ENCODE measurements around the gene FBXL7. TPM values are rescaled to one million over a fixed set of nuclear protein-coding genes. Genes with fewer than 3 reads are reported as not detected.

Gene FBXL7
- total RNA-seq: 1 to 10 TPM; 1.9 to 5.9 (median 3.0) TPM

DNA sequence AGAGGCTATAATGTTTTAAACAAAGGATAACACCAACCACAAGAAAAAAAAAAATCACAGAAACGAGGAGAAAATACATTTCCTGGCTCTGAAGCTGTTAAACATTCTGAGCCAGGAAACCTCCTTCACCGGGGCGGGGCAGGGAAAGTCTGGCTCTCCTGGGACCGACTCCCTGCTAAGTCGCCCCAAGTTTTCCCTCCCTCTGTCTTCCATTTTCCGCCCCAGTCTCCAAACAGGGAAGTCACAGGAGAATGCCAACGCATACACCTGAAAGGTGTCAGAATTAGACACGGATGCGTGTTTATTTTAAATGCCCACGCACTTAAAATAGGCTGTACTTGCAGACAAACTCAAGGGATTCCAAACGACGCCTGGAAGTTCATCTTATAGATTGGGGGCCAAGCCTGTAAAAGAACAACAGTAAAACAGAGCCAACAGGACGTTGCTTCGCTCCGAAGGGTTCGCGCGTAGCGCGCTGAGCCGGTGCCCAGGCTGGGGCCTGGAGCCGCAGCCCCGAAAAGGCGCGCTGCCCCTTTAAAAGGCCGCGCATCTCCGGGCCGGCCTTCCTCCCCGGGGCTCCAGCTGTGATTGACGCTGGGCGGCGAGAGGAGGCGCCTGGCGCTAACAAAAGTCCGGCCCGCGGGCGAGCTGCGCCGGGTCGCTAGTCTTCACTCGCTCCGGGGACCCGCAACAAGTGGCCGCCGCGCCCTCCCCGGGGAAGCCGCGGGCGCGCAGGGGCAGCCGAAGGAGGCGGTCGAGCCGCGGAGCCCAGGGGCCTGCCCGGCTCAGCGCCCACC, at the start of gene FBXL7:
Gene FBXL7, plus strand, starts transcription at position 653 of the 797 bp plus-strand sequence.
- 3% methylated on average over 41 of the region's 60 CpGs for WGBS
- peaks cover 14% of the 10 kb centered on the region for H3K27me3 ChIP-seq
- no peaks in the 10 kb centered on the region for H3K36me3 ChIP-seq
- peaks cover 15% of the 10 kb centered on the region for H3K4me1 ChIP-seq
- peak within 1 kb of the TSS; percentile 69 for H3K4me3 ChIP-seq
- TF ChIP-seq EP300 (IDR thresholded peaks at IDR 0.05) (no peak), POLR2AphosphoS5 (IDR thresholded peaks at IDR 0.05) (peak in 2 of 3 donors; percentile 21 to 30), POLR2A (IDR thresholded peaks at IDR 0.05) (peak in 1 of 2 donors; percentile 69)
- TF ChIP-seq, protein P1, sequence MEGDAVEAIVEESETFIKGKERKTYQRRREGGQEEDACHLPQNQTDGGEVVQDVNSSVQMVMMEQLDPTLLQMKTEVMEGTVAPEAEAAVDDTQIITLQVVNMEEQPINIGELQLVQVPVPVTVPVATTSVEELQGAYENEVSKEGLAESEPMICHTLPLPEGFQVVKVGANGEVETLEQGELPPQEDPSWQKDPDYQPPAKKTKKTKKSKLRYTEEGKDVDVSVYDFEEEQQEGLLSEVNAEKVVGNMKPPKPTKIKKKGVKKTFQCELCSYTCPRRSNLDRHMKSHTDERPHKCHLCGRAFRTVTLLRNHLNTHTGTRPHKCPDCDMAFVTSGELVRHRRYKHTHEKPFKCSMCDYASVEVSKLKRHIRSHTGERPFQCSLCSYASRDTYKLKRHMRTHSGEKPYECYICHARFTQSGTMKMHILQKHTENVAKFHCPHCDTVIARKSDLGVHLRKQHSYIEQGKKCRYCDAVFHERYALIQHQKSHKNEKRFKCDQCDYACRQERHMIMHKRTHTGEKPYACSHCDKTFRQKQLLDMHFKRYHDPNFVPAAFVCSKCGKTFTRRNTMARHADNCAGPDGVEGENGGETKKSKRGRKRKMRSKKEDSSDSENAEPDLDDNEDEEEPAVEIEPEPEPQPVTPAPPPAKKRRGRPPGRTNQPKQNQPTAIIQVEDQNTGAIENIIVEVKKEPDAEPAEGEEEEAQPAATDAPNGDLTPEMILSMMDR (IDR thresholded peaks at IDR 0.05): no peak
- H3K9me3 ChIP-seq: no peaks in the 10 kb centered on the region
- peak within 1 kb of the TSS; percentile 91 for H3K27ac ChIP-seq
- peak; percentile 82 to 86 for DNase-seq (ENCODE audit: low spot score in 2 of 2)

DNA sequence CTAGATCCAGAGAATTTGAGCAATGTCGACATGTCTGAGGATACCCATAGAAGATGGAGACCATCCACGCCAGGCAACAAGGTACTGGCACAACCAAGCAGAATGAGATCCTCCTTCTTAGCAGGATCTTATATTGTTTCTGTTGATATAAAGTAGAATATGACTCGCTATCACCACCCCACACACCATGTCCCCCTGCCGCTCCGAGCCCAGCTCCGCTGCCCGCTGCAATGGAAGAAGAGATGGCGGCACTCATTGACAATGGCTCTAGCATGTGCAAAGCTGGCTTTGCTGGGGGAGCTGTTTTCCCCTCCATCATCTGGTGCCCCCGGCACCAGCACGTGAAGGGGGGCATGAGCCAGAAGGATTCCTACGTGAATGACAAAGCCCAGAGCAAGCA, 49.5 kb upstream of the FBXL7 start:
- 92% methylated on average over 9 of the region's 11 CpGs for WGBS
- TF ChIP-seq, protein P1 (IDR thresholded peaks at IDR 0.05): no peak
- no peak for TF ChIP-seq POLR2A (IDR thresholded peaks at IDR 0.05)
- no peak for TF ChIP-seq EP300 (IDR thresholded peaks at IDR 0.05)
- TF ChIP-seq POLR2AphosphoS5 (IDR thresholded peaks at IDR 0.05): no peak
- Histone ChIP-seq H3K27ac (no peak overlapping the region), H3K27me3 (no peaks in the 10 kb centered on the region), H3K9me3 (peaks cover 3% of the 10 kb centered on the region), H3K4me1 (no peaks in the 10 kb centered on the region), H3K4me3 (no peak overlapping the region), H3K36me3 (no peaks in the 10 kb centered on the region)
- no peak for DNase-seq (ENCODE audit: low spot score in 2 of 2)

DNA sequence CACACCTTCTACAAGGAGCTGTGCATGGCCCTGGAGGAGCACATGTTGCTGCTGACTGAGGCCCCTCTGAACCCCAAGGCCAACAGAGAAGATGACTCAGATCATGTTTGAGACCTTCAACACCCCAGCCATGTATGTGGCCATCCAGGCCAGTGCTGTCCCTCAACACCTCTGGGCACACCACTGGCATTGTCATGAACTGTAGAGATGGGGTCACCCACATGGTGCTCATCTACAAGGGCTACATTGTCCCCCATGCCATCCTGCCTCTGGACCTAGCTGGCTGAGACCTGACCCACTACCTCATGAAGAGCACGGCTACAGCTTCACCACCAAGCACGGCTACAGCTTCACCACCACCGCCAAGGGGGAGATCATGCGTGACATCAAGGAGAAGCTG, 49.0 kb upstream of the FBXL7 start:
- no peaks in the 10 kb centered on the region for H3K4me1 ChIP-seq
- H3K27ac ChIP-seq: no peak overlapping the region

DNA sequence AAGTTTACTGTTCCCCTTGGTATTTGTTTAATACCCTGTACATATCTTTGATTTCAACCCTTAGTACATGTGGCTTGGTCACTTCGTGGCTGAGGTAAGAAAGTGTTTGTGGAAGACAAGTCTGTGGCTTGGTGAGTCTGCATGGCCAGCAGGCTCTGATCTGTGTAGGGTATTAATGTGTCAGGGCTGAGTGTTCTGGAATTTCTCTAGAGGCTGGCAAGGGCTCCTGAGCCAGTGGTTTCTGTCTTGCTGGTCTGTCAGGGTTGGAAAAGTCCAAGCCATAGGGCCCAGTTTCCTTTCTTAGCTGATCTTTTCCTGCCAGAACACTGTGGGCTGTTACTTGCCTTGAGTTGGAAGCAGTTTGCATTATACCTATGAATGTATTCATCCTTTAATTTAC, 48.0 kb upstream of the FBXL7 start:
- H3K36me3 ChIP-seq: no peaks in the 10 kb centered on the region
- no peaks in the 10 kb centered on the region for H3K4me1 ChIP-seq
- 58% methylated on average over 1 of the region's 1 CpG for WGBS
- no peak for TF ChIP-seq EP300 (IDR thresholded peaks at IDR 0.05)
- no peak for TF ChIP-seq POLR2A (IDR thresholded peaks at IDR 0.05)
- TF ChIP-seq, protein P1 (IDR thresholded peaks at IDR 0.05): no peak
- TF ChIP-seq POLR2AphosphoS5 (IDR thresholded peaks at IDR 0.05): no peak
- H3K4me3 ChIP-seq: no peak overlapping the region
- H3K9me3 ChIP-seq: peaks cover 3% of the 10 kb centered on the region
- H3K27ac ChIP-seq: no peak overlapping the region
- no peak for DNase-seq (ENCODE audit: low spot score in 2 of 2)
- no peaks in the 10 kb centered on the region for H3K27me3 ChIP-seq

More for the DNA sequence above, 49.0 kb upstream of the FBXL7 start:
- TF ChIP-seq, protein P1 (IDR thresholded peaks at IDR 0.05): no peak
- TF ChIP-seq EP300 (IDR thresholded peaks at IDR 0.05) (no peak), POLR2A (IDR thresholded peaks at IDR 0.05) (no peak), POLR2AphosphoS5 (IDR thresholded peaks at IDR 0.05) (no peak)
- 97% methylated on average over 4 of the region's 4 CpGs for whole genome bisulfite sequencing
- no peak overlapping the region for H3K4me3 ChIP-seq
- peaks cover 3% of the 10 kb centered on the region for H3K9me3 ChIP-seq
- no peak for DNase-seq (ENCODE audit: low spot score in 2 of 2)
- H3K27me3 ChIP-seq: no peaks in the 10 kb centered on the region
- H3K36me3 ChIP-seq: no peaks in the 10 kb centered on the region

DNA sequence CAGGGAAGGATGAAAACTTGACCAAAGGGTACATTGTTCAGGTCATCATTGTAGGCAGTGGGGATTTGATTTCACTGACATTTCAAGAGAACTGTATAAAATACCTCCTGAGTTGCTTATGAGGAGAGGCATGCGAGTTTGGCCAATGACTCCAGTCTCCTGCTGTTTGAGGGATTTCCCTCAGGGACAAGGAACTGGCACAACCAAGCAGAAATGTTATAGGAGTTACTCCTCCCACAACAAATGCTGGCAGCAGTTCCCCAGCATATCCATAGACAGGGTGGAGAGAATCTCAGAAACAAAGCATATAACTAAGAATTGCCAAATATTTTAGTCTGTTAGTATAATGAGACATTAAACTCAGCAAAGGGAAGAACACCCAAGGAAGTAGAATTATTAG, 47.2 kb upstream of the FBXL7 start:
- Histone ChIP-seq H3K4me3 (no peak overlapping the region), H3K27me3 (no peaks in the 10 kb centered on the region), H3K27ac (no peak overlapping the region), H3K4me1 (no peaks in the 10 kb centered on the region), H3K9me3 (peaks cover 3% of the 10 kb centered on the region), H3K36me3 (no peaks in the 10 kb centered on the region)
- 33% methylated on average over 1 of the region's 1 CpG for WGBS
- TF ChIP-seq POLR2A (IDR thresholded peaks at IDR 0.05) (no peak), POLR2AphosphoS5 (IDR thresholded peaks at IDR 0.05) (no peak), EP300 (IDR thresholded peaks at IDR 0.05) (no peak)
- TF ChIP-seq, protein P1 (IDR thresholded peaks at IDR 0.05): no peak
- DNase-seq (ENCODE audit: low spot score in 2 of 2): no peak

All from suprapubic skin (tissue), 4 donors.